ENCODE results near the gene NDUFA1.

- TF ChIP-seq CTCF (IDR thresholded peaks at IDR 0.05) (peak in 4 of 6 experiments; percentile 46 to 64 (median 60)), POLR2A (IDR thresholded peaks at IDR 0.05) (no peak)
Observed at GRCh38 chrX:119880552-119881437, 9.2 kb downstream of the NDUFA1 start.
